ENCODE data around the gene ASAP2. TPM values are rescaled to one million over a fixed set of nuclear protein-coding genes. Genes with fewer than 3 reads are reported as not detected.

The ASAP2 gene
- total and polyA plus RNA-seq, 9 of the 15 experiments (the other 6 are each of a cell fraction or from before 2014, with no cell fraction given), result 0.06 to 4.3 (median 3.1) TPM

- TF ChIP-seq, protein P1, sequence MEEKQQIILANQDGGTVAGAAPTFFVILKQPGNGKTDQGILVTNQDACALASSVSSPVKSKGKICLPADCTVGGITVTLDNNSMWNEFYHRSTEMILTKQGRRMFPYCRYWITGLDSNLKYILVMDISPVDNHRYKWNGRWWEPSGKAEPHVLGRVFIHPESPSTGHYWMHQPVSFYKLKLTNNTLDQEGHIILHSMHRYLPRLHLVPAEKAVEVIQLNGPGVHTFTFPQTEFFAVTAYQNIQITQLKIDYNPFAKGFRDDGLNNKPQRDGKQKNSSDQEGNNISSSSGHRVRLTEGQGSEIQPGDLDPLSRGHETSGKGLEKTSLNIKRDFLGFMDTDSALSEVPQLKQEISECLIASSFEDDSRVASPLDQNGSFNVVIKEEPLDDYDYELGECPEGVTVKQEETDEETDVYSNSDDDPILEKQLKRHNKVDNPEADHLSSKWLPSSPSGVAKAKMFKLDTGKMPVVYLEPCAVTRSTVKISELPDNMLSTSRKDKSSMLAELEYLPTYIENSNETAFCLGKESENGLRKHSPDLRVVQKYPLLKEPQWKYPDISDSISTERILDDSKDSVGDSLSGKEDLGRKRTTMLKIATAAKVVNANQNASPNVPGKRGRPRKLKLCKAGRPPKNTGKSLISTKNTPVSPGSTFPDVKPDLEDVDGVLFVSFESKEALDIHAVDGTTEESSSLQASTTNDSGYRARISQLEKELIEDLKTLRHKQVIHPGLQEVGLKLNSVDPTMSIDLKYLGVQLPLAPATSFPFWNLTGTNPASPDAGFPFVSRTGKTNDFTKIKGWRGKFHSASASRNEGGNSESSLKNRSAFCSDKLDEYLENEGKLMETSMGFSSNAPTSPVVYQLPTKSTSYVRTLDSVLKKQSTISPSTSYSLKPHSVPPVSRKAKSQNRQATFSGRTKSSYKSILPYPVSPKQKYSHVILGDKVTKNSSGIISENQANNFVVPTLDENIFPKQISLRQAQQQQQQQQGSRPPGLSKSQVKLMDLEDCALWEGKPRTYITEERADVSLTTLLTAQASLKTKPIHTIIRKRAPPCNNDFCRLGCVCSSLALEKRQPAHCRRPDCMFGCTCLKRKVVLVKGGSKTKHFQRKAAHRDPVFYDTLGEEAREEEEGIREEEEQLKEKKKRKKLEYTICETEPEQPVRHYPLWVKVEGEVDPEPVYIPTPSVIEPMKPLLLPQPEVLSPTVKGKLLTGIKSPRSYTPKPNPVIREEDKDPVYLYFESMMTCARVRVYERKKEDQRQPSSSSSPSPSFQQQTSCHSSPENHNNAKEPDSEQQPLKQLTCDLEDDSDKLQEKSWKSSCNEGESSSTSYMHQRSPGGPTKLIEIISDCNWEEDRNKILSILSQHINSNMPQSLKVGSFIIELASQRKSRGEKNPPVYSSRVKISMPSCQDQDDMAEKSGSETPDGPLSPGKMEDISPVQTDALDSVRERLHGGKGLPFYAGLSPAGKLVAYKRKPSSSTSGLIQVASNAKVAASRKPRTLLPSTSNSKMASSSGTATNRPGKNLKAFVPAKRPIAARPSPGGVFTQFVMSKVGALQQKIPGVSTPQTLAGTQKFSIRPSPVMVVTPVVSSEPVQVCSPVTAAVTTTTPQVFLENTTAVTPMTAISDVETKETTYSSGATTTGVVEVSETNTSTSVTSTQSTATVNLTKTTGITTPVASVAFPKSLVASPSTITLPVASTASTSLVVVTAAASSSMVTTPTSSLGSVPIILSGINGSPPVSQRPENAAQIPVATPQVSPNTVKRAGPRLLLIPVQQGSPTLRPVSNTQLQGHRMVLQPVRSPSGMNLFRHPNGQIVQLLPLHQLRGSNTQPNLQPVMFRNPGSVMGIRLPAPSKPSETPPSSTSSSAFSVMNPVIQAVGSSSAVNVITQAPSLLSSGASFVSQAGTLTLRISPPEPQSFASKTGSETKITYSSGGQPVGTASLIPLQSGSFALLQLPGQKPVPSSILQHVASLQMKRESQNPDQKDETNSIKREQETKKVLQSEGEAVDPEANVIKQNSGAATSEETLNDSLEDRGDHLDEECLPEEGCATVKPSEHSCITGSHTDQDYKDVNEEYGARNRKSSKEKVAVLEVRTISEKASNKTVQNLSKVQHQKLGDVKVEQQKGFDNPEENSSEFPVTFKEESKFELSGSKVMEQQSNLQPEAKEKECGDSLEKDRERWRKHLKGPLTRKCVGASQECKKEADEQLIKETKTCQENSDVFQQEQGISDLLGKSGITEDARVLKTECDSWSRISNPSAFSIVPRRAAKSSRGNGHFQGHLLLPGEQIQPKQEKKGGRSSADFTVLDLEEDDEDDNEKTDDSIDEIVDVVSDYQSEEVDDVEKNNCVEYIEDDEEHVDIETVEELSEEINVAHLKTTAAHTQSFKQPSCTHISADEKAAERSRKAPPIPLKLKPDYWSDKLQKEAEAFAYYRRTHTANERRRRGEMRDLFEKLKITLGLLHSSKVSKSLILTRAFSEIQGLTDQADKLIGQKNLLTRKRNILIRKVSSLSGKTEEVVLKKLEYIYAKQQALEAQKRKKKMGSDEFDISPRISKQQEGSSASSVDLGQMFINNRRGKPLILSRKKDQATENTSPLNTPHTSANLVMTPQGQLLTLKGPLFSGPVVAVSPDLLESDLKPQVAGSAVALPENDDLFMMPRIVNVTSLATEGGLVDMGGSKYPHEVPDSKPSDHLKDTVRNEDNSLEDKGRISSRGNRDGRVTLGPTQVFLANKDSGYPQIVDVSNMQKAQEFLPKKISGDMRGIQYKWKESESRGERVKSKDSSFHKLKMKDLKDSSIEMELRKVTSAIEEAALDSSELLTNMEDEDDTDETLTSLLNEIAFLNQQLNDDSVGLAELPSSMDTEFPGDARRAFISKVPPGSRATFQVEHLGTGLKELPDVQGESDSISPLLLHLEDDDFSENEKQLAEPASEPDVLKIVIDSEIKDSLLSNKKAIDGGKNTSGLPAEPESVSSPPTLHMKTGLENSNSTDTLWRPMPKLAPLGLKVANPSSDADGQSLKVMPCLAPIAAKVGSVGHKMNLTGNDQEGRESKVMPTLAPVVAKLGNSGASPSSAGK (IDR thresholded peaks at IDR 0.05), result peak; percentile 44; the same call in 1 of the 2 replicates
- TF ChIP-seq, protein P2, sequence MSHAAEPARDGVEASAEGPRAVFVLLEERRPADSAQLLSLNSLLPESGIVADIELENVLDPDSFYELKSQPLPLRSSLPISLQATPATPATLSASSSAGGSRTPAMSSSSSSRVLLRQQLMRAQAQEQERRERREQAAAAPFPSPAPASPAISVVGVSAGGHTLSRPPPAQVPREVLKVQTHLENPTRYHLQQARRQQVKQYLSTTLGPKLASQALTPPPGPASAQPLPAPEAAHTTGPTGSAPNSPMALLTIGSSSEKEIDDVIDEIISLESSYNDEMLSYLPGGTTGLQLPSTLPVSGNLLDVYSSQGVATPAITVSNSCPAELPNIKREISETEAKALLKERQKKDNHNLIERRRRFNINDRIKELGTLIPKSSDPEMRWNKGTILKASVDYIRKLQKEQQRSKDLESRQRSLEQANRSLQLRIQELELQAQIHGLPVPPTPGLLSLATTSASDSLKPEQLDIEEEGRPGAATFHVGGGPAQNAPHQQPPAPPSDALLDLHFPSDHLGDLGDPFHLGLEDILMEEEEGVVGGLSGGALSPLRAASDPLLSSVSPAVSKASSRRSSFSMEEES (CRISPR knock-in tag; IDR thresholded peaks at IDR 0.05), result no peak
- TF ChIP-seq STAG1 (CRISPR knock-in tag; IDR thresholded peaks at IDR 0.05; ENCODE audit: borderline replicate concordance) (peak; percentile 42; the same call in 1 of the 2 replicates), POLR2AphosphoS2 (IDR thresholded peaks at IDR 0.05; ENCODE audit: low read length) (no peak), ETV6 (IDR thresholded peaks at IDR 0.05; ENCODE audit: borderline replicate concordance in 1 of 2, low read depth in 2 of 2, low read length in 1 of 2) (no peak), ETV6 (CRISPR knock-in tag; IDR thresholded peaks at IDR 0.05; ENCODE audit: borderline replicate concordance) (no peak), CEBPB (tag; IDR thresholded peaks at IDR 0.05) (no peak), L3MBTL2 (IDR thresholded peaks at IDR 0.05) (peak; percentile 67), RBFOX2 (IDR thresholded peaks at IDR 0.05; ENCODE audit: low read depth, low read length) (peak; percentile 34; the same call in 1 of the 2 replicates)
- TF ChIP-seq, protein P3, sequence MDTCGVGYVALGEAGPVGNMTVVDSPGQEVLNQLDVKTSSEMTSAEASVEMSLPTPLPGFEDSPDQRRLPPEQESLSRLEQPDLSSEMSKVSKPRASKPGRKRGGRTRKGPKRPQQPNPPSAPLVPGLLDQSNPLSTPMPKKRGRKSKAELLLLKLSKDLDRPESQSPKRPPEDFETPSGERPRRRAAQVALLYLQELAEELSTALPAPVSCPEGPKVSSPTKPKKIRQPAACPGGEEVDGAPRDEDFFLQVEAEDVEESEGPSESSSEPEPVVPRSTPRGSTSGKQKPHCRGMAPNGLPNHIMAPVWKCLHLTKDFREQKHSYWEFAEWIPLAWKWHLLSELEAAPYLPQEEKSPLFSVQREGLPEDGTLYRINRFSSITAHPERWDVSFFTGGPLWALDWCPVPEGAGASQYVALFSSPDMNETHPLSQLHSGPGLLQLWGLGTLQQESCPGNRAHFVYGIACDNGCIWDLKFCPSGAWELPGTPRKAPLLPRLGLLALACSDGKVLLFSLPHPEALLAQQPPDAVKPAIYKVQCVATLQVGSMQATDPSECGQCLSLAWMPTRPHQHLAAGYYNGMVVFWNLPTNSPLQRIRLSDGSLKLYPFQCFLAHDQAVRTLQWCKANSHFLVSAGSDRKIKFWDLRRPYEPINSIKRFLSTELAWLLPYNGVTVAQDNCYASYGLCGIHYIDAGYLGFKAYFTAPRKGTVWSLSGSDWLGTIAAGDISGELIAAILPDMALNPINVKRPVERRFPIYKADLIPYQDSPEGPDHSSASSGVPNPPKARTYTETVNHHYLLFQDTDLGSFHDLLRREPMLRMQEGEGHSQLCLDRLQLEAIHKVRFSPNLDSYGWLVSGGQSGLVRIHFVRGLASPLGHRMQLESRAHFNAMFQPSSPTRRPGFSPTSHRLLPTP (IDR thresholded peaks at IDR 0.05; ENCODE audit: borderline replicate concordance, extremely low read depth, insufficient read length), result no peak
These were observed 504 bp downstream of the ASAP2 start (continued) for GRCh38 chr2:9206991-9207640.
